ENCODE measurements around the gene EXOC3L4.

EXOC3L4 gene

DNA sequence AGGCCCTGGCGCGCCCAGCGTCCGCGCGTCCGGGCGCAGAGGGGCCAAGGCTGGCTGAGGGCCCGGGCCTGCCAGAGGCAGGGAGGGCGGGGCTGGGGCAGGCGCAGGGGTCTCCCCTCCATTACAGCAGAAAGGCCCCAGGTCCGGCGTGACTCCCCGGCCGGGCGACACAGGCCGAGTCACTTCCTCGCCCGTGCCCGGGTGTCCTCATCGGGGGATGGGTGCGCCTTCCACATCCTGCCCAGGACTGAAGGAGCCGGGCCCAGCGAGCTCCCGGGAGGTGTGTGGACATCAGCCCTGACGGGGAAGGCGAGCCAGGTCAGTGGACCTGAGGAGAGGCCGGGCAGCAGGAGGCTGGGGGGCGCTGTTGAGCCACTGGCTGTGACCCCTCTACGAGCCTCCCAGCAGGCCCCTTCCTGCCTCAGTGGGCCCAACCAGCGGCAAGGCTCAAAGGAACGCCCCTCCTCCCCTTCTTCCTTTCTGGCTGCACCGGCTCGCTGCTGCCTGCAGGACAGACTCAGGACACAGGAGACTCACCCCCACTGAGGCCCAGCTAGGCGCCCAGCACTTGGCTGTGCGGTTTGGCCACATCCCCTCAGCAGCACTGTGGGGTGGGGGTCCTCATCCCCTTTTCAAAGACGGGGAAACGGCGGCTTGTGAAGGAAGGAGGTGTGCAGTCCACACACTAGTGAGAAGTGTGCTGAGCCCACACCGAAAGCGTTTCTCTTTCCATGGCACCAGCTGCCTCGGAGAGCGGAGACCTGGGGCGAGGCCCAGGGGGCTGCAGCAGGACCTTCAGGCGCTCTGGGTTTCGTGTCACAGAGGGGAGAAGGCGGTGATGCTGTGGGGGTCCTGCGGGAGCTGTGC lies 29.3 kb downstream of the EXOC3L4 start:
- DNase-seq: peak in 2 of 3 donors; percentile 83 to 85

DNA sequence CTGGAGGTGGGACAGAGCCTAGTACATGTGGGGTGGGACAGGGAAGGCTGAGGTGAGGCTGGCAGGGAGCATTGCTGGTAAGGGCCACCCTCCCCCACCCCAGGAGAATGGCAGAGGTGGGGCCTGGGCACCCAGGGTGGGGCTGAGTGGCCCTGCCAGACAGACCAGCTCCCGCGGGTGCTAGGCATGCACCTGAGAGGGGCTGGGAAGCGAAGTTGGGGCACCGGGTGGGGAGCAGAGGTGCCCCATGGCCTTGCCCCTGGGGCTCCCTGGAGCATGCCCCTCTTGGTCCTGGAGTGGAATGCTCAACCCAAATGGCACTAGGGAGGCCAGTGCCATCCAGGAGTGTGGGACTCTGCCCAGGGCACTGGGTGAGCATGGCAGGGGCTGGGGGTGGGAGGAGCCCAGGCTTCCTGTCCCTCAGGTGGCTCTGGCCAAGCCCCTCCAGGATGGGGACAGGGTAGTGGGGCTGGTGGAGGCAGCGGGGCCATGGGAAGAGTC lies 30.0 kb downstream of the EXOC3L4 start:
- peak in 1 of 3 donors; percentile 21 for DNase-seq

DNA sequence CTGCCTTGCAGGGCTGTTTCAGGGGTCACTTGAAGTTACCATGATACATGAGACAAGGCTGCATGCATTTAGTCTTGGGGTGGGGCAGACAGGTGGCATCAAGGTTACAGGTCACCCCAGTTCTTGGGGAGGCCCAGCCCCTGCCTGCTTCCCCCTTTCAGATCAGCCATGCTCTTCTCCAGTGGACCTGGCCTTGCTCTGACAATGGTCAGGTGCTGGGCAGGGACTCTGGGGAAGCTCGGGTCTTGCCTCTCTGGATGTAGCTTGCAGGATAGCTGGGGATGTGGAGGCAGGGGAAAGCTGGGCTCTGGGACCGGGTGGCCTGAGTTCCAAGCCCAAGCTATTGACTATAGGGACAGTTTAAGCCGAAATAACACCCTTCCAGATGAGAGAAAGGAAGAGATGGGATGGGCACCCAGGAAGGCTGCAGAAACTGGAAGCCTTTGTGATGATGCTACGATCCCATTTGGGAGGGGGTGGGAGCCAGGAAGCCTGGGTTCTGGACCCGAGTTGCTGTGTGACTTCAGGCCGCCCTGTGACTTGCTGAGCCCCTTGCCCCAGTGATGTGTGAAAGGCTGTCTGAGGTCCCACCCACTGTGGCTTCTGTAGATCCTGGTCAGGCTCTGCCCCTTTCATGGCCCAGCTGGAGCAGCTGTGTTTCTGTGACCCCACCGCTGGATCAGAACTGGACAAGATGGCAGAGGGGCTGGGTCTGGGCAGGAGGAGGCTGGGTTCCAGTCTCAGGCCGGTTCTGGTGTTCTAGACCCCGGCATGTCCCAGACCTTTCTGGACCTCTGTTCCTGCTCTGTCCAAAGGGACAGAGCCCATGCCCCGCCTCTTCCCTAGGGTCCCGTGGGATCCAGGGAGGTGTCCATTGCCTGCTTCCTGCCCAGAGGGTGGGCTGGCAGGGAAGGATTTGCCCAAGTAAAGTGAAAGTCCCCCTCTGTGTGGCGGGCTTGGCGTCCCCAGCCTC lies 30.9 kb downstream of the EXOC3L4 start:
- DNase-seq: peak in 1 of 3 donors; percentile 25

DNA sequence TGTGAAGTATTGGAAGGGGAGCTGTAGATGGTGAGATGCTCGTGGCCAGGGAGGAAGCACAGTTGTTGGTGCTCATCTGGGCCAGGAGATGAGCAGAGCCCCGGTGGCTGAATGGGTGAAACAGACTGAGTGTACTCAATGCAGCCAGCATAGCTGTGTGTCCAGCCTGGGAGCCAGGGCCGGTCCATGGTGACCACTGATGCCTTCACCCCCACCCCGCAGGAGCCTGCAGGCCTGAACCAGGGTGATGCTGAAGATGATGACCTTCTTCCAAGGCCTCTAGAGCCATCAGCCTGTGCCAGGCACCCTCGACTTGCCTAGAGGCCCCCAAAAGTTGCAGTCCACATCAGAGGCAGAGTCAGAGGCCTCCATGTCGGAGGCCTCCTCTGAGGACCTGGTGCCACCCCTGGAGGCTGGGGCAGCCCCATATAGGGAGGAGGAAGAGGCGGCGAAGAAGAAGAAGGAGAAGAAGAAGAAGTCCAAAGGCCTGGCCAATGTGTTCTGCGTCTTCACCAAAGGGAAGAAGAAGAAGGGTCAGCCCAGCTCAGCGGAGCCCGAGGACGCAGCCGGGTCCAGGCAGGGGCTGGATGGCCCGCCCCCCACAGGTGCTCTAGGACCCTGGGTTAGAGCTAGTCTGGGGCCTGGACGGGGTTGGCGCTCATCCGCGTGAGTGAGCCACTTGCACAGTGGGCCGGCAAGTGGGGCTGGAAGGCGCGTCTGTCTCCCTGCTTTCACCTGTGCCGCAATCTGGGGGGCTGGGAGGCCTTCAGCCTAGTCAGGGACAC lies 31.8 kb downstream of the EXOC3L4 start:
- DNase-seq: peak in 2 of 3 donors; percentile 41 to 45

DNA sequence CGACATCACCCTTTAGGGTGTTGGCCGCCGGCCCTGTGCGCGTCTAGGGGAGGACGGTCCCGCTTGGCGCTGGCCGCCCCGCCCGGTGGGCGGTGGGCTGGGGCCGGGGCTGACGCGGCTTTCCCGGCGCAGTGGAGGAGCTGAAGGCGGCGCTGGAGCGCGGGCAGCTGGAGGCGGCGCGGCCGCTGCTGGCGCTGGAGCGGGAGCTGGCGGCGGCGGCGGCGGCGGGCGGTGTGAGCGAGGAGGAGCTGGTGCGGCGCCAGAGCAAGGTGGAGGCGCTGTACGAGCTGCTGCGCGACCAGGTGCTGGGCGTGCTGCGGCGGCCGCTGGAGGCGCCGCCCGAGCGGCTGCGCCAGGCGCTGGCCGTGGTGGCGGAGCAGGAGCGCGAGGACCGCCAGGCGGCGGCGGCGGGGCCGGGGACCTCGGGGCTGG lies 32.4 kb downstream of the EXOC3L4 start:
- no peak for DNase-seq

DNA sequence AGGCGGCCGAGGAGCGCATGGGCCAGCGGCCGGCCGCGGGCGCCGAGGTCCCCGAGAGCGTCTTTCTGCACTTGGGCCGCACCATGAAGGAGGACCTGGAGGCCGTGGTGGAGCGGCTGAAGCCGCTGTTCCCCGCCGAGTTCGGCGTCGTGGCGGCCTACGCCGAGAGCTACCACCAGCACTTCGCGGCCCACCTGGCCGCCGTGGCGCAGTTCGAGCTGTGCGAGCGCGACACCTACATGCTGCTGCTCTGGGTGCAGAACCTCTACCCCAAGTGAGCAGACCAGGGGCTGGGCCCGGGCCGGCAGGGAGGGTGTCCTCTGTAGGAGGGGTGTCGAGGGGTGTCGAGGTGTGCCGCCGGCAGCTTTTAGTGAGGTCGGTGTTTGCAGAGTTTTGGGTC lies 32.8 kb downstream of the EXOC3L4 start:
- peak in 1 of 3 donors; percentile 33 for DNase-seq

DNA sequence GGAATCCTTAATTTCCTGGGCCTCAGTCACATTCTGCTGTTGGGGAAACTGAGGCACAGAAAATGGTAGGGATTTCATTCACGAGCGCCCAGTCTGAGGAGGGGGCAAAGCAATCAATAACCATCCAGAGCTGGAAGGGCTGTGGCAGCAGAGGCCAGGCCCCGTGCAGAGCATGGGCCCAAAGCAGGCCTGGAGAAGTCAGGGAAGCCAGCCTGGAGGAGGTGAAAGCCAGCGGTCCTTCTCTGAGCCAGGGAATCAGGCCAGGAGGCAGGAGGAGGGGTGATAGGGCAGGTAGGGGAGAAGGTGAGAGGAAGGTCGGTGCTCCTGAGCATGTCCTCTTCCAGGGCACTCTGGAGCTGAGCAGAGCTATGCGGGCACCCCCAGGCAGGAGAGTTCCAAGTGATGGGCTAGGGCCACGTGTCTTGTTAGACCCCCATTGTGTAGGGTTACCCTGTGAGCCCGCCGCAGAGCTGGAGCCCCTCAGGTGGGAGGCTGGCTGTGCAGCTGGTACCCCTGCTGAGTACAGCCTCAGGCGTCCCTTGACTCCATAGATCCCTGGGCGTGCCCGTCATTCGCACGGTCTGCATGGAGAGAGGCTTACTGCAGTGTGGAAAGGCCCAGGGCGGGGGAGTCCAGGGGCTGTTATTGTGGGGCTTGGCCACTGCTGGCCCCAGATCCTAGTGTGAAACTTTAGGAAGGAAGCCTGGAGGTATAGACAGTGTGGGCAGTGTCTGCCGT lies 33.5 kb downstream of the EXOC3L4 start:
- peak in 1 of 3 donors; percentile 40 for DNase-seq

DNA sequence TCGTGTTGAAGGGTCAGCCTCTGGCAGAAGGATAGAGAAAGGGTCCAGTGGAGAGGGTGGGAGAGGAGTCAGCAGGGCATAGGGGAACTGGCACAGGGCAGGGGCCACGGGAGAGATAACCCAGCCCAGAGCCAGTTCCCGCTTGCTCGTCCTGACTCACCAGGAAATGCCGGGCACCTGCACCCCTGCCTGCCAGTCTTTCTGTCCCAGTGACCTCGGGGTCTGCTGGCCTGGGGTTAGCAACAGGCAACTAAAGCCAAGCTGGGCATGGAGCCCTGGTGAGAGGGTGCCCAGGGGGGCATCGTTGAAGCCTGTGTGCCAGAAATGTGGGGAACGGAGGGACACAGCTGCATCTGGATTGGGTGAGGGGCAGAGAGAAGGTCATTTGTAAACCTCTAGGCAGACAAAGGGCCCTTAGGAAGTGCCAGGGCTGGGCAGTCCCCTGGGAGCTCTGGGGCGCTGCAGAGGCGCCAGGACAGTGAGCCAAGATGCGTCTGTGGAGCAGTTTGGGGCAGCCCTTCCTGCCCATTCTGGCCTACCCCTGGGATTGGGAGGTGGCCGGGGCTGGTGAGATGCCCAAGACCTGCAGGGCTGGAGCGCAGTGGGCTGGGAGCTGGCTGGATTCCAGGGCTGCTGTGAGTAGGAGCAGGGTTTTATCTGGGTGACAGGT lies 34.2 kb downstream of the EXOC3L4 start:
- DNase-seq: peak; percentile 33 to 46 (median 40)

DNA sequence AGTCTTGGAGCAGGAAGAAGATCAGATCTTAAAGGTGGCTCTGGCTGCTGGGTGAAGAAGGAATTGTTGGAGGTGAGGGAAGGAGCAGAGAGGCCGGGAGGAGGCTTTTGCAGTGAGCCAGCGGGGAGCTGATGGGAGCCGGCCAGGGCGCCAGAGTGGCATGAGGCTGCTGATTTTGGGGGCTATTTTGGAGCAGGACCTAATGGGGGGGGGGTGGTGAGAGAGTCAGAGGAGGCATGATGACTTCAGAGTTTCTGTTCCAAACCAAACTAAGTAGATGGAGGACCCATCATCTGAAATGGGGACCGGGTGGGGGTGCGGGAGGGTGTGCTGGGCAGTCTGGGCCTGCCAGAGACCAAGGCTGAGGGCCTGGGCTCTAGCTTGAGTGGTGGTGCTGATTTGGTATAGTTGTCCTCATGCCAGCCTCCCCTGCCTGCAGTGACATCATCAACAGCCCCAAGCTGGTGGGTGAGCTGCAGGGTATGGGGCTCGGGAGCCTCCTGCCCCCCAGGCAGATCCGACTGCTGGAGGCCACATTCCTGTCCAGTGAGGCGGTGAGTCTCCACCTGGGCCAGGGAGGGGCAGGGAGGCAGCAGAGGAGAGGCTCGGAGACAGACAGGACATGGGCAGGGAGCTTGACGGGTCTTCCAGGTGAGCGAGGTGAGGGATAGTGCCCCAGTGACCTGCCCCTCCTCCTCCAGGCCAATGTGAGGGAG lies 34.9 kb downstream of the EXOC3L4 start:
- peak; percentile 28 to 47 (median 29) for DNase-seq

DNA sequence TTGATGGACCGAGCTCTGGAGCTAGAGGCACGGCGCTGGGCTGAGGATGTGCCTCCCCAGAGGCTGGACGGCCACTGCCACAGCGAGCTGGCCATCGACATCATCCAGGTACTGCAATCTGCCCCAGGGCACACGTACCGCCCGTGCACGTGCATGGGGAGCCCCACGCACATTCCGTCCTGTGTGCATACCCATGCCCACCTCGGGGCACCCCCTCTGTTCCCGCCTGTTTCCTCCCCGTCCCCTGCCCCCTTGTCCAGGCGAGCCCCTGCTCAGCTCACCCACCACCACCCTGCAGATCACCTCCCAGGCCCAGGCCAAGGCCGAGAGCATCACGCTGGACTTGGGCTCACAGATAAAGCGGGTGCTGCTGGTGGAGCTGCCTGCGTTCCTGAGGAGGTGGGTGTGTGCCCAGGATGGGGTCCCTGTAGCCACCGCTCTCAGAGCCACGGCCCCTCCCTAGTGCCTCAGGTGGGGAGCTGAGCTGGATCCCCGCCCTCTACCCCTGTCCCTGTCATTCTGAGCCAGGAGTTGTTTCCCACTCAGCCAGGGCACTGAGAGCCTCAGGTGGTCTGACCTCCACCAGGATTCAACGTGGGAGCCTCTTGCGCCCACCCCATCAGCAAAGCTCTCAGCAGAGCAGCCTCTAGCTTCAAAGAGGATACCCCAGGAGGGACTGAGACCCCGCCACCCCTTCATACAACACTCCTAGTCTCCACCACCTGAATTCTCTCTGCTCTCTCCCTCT lies 35.7 kb downstream of the EXOC3L4 start:
- peak in 1 of 3 donors; percentile 37 for DNase-seq

DNA sequence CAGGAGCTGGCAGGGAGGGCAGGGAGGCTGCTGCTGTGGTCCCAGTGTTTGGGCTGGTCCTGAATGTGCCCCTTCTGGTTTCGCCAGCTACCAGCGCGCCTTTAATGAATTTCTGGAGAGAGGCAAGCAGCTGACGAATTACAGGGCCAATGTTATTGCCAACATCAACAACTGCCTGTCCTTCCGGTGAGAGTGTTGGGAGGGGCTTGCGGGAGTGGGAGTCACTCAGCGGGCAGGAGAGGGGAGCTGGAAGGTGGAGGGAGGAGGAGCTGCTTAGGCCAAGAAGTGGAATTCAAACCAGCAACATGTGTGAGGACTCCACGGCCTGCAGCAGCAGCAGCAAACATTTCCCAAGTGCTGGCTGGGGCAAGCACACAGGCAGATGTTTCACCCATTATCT lies 36.4 kb downstream of the EXOC3L4 start:
- peak in 2 of 3 donors; percentile 24 to 33 for DNase-seq

DNA sequence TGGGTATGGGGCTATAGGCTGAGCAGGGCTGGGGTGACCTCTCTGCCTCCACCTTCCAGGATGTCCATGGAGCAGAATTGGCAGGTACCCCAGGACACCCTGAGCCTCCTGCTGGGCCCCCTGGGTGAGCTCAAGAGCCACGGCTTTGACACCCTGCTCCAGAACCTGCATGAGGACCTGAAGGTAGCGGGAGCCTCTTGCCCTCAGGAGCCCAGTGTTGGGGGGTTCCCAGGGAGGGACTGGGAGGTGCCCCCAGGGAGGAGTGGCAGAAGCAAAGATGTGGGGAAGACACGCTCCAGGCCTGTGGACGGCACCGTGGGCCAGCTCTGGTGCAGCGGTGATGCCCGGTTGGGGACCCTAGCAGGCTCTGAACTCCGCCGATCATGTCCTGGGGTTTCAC lies 37.1 kb downstream of the EXOC3L4 start:
- DNase-seq: peak in 2 of 3 donors; percentile 43 to 69

DNA sequence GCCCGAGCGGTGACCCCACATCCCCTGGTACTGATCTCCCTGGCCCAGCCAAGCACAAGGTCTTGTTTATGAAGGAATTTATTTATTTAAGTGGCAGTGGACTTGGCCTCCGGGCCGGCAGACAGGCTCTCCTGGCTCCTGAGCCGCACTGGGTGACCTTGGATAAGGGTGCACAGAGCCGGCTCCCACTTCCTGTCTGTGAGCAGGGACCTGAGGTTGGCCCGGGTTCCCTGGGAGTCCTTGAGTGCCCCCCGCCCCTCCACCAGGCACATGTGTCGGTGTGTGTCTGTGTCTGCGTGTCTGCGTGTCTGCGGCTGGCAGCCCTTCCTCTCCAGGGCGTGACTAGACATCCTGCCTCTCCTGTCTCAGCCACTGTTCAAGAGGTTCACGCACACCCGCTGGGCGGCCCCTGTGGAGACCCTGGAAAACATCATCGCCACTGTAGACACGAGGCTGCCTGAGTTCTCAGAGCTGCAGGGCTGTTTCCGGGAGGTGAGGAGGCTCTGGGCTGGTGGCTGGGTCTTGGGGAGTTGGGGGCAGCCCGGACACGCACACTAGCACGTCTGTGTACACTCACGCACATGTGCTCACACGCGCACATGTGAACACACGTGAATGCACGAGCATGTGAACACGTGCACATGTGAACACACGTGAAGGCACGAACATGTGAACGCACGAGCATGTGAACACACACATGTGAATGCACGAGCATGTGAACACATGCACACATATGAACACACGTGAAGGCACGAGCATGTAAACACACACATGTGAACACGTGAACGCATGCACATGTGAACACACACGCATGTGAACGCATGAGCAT lies 38.1 kb downstream of the EXOC3L4 start:
- peak; percentile 67 to 83 (median 73) for DNase-seq

DNA sequence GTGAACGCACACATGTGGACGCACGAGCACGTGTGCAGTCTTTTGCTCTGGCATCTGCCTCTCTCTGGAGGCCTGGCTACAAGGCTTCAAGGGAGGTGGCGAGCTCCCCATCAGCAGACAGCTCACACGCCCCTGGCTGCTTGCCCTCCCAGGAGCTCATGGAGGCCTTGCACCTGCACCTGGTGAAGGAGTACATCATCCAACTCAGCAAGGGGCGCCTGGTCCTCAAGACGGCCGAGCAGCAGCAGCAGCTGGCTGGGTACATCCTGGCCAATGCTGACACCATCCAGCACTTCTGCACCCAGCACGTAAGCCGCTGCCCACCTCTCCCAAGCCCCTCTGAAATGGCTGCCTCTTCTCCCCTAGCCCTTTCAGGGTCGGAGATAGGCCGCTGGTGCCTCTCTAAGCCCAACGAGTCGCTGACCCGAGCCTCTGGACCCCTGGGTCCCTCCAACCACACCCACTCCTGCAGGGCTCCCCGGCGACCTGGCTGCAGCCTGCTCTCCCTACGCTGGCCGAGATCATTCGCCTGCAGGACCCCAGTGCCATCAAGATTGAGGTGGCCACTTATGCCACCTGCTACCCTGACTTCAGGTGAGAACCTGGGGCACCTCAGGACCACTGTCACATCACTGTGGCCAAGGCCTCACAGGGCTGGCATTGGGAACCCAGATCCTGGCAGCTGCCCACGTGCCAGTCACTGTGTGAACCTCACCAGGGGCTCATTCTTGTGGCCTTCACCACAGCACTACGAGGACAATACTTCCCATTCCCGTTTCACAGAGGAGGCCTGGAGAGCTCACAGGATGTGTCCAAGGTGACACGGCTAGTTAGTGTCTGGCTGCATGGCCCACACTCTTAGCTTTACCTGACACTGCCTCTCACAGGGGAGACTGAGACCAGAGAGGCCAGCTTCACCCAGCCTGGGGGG lies 39.0 kb downstream of the EXOC3L4 start:
- DNase-seq: peak in 1 of 3 donors; percentile 31

DNA sequence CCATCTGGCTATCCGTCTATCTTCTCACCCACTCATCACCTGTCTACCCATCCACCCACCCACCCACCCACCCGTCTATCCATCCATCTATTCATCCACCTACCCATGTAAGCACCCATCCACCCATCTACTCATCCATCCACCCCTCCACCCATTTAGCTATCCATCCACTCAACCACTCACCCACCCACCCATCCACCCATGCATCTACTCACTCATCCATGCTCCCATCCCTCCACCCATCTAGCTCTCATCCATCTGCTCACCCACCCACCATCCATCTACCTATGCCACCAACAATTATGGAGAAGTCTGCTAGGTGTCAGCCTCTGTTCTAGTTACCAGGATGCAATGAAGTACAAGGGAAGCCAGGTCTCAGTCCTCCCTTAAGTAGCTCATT lies 39.9 kb downstream of the EXOC3L4 start:
- no peak for DNase-seq

DNA sequence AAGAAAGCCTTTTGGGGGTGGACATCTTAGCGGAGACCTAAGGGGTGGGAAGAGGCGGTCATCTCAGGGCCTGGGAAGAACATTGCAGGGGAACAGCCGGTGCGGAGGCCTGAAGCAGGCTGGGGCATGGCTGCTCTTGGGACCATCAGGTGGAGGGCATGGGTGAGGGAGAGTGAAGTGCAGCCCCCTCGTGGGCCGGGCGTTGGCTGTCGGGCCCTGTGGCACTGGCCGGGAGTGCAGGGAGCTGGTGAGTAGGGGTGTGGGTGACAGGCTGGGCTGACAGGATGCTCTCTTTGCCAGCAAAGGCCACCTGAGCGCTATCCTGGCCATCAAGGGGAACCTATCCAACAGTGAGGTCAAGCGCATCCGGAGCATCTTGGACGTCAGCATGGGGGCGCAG lies 40.4 kb downstream of the EXOC3L4 start:
- peak in 1 of 3 donors; percentile 40 for DNase-seq

Data from suppressor macrophage treated with lipopolysaccharide for 1 hour (primary cell).